DMS79 (cell line): Measurements from ENCODE around the gene KRTAP15-1.

Experiments
- DNase-seq: peaks from one replicate; lab custom pipeline; 2025; lab: John Stamatoyannopoulos, UW

KRTAP15-1 gene, protein sequence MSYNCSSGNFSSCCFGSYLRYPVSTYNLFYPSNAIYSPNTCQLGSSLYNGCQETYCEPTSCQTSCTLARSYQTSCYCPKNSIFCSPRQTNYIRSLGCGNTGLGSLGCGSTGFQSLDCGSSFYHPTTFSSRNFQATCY

DNA sequence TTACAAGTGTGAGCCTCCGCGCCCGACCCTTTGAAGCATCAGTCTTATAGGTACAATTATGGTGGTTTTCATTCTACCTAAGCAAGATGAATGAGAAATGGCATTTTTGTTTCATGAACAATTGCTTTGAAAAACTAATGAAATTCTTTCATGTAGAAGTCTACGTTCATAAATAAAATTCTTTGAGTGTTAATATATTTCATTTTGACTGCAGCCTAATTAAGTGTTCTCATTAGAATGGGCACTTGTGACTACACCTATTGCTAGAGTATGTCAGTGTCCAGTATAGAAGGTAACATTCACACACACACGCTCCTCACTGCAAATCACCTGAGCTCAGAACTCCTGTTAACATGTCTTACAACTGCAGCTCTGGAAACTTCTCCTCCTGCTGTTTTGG lies at the start of gene KRTAP15-1:
Gene KRTAP15-1 (plus strand): TSS at position 301 of the 400 bp plus-strand sequence. CDS start 53 bp downstream, at position 354.
- no peak for DNase-seq

DNA sequence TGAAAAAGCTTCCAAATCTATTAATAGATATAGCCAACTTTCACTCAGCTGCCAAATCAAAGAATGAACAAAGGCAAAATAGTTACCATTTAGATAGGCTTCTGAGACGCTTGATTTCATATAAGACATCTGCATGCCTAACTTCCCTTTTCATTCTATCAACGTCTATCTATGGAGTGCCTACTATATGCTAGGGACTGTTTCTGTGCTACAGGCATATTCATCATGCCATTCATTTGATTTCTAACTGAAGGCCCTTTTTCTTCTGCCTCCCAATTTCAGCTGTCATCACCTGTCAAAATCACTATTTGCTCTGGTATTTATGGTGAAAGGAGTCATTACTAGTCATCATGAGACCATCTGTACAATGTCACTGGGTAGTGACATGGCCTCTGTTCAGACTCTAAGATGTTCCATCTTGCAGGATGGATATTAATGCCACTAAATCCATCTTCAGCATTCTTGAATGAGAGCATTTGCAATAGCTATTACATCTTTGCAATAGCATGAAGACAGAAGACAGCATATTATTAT lies 48.5 kb upstream of the KRTAP15-1 start:
- no peak for DNase-seq

DNA sequence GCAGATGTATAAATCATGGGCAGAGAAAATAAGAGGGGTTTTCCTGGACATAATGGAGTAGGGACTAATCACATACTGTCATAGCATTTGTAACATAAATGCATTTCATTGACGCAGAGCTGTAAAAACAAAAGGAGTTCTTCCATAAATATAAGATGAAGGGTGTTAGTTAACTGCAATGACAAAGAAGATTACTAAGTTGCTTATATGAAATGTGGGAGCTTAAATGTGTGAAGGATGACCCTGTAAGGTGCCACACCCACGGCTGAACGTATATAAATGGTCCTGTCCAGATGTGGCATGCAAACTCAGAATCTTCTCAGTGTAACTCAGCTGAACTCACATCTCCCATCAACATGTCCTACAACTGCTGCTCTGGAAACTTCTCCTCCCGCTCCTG lies 44.3 kb upstream of the KRTAP15-1 start, which contains the start of gene KRTAP13-1:
Gene KRTAP13-1 (plus strand): TSS at position 301 of the 400 bp plus-strand sequence. CDS start 56 bp downstream, at position 357.
- no peak for DNase-seq

DNA sequence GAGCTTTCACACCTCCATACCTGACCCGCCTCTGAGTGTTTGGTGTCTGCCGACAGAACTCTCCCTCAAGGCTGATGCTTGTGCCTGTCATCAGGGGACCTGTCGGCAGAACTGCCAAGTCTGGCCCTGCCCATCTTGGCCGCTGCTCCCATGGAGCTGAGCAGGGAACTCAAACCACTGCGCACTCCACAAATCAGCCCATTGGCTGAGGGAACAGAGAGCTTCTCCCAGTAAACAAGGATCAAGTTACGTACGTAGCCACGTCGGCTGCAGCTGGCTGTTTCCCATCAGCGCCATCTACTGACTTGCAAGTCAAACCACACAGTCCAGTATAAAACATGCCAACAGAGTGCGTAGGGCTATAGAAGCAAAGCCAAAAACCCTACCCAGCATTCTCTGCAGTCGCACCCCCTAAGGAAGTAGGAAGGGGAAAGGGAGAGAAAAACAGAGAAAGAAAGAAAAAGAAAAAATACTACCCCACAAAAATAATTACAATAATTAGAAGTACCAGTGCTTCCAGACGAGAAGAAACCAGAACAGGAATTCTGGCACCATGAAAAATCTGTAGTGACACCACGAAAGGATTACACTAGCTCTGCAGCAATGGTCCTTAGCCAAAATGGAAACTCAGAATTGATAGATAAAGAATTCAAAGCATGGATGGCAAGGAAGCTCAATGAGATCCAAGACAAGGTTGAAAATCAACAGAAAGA lies 31.1 kb upstream of the KRTAP15-1 start:
- no peak for DNase-seq

DNA sequence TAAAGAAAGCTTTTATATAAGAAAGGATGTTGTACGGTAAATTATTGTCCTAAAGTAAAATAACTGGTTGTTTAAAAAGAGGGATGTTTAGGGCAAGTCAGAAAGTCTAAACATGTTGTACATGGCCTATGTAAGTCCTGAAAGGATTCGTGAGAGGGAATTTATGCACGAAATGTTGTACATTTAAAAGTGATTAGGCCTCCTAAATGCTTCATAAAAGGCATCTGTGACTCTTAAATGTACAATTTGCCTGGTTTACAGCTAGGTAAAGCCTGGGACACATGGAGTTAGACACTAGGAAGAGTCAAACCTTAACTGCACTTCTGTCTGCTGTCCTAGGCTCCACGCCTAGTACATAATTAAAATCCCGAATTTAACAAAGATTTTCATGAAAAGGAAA lies 24.1 kb upstream of the KRTAP15-1 start:
- DNase-seq: no peak

DNA sequence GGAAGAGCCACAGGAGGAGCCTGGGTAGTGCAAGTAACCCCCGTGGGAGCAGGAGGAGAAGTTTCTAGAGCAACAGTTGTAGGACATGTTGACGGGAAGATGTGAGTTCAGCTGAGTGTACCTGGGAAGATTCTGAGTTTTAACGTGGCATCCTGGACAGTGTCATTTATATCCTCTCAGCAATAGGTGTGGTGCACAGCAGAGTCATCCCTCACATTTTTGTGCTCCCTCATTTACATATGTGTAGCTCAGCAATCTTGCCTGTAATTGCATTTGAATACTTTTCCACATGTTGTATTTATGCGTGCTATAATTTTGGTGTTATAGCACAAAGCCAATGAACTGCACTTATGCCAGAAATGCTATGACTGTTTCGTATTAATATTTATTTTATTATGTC lies 14.2 kb upstream of the KRTAP15-1 start, which contains the start of gene KRTAP13-3:
Gene KRTAP13-3 (minus strand): TSS at position 101 of the 400 bp plus-strand sequence. CDS start 14 bp downstream, at position 87.
- DNase-seq: no peak

DNA sequence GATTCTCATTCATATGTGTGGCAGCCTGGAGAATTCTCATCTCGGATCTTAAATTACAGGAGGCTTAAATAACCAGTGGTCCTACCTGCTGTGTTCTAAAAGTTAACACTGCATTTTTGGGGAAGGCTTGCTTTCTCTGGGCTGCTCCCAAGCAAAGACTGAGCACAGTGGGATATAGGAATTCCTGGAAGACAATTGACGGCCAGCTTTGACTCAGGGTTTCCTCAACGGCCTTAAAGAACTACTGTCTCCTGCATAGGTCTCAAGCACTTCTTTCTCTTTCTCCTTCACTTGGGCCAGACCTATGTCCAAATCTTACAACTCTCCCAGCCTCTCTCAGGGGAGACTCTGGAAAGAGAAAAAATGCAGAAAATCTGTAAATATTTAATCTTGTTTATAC lies 13.3 kb upstream of the KRTAP15-1 start:
- DNase-seq: no peak

DNA sequence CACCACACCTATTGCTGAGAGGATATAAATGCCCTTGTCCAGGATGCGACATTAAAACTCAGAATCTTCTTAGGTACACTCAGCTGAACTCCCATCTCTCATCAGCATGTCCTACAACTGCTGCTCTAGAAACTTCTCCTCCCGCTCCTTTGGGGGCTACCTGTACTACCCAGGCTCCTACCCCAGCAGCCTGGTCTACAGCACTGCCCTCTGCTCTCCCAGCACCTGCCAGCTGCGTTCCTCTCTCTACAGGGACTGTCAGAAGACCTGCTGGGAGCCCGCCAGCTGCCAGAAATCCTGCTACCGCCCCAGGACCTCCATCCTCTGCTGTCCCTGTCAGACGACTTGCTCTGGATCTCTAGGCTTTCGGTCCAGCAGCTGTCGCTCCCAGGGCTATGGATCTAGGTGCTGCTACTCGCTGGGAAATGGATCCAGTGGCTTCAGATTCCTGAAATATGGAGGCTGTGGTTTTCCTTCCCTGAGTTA lies 9.9 kb upstream of the KRTAP15-1 start, which contains the start of gene KRTAP13-4:
Gene KRTAP13-4 (plus strand): TSS at position 51 of the 486 bp plus-strand sequence. CDS start 56 bp downstream, at position 107.
- DNase-seq: no peak

DNA sequence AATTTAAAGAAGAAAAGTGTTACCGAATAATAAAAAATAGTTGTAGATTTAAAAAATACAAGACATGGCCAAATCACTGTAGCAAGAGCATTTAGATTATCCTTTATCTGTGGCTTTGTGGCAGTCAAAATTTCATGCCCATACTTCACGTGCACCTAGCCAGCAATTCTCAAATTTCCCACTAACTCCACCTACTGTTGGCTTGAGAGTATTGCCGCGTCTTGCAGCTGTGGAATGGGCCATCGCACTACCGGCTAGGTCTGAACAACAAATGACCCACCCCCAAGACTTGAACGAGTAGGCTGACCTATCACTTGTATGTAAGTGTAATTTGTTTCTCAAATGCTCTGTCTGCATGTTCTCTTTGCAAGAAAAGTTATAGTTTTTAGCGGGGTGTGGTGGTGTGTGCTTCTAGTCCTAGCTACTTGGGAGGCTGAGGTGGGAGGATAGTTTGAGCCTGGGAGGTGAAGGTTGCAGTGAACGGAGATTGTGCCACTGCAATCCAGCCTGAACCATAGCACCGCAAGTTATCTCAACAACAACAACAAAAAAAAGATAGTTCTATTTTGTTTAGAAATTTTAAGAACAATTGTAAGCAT lies 5.9 kb upstream of the KRTAP15-1 start:
- DNase-seq: no peak

DNA sequence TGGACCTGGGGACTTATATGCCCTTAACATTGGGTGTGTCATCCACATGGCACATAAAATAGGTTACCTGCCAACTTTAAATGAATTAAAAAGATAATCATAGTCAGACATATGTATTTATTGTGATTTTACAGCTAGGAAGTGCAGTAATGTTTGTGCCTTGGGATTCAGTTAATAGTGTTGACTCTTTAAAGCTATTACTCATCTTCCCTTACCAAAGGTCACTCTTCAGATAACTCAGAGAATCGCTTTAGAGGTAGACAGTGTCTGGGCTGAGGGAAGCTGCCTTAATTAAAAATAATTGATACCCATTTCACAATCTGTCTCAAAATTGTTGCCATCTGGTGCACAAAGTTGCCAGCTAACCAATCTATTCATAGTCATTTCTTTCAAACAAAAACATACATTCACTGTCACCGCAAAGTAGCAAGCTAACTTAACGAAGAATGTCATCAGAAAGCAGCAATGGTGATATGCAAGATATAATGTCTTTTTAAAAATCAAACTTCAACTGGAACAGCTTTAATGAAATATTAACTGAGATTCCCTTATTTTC lies 3.0 kb upstream of the KRTAP15-1 start:
- DNase-seq: no peak

DNA sequence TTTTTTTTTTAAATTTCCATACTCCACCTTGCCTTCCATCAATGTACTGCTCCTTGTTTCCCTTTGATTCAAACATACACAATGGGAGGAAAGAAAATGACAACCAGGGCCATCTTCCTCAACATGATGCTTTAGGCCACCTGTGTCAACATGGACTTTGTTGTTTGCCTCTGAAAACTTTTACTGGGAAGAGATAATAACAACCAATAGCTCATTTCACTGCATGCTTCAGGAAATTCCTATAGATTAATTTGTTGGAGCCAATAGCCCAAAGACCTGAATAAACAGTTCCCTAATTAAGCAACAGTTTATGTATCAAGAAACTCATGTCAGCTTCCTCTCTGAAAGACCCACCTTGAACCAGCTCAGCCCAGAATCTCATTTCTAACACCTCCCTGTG lies 3.2 kb downstream of the KRTAP15-1 start:
- DNase-seq: no peak

DNA sequence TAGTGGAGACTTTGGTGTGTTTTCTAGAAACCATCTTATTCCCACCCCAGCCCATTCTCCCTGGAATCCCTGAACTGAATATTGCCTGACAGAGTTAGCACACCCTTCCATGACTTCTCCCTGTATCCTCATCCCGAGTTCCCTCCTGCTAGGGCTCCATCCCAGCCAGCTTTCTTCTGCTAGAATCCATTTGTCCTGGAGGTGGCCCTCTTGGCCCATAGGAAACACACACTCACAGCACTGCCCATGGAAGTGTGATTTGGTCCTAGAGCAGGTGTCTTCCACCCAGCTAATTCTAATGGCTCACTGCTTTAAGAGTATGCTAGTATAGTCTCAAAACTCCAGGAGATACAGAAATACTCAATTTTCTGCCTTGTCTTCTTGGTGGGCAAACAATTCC lies 4.1 kb downstream of the KRTAP15-1 start:
- no peak for DNase-seq

DNA sequence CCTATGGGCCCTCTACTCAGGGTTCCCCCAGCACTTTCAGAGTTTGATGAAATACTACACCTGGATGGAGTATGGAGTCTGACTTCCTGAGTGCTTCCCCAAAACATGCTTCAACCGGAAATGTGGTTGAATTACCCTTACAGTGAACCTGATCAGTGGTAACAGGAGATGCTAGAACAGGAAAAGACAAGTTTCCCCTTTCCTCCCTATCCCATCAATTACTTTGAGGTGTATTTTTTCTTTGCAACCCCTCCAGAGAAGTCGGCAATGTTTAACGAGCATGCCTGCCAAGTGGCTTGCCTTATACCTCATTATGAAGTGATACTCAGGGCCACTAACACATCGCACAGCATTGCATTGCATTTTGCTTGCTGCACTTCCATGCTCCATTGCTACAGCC lies 7.0 kb downstream of the KRTAP15-1 start:
- DNase-seq: no peak

DNA sequence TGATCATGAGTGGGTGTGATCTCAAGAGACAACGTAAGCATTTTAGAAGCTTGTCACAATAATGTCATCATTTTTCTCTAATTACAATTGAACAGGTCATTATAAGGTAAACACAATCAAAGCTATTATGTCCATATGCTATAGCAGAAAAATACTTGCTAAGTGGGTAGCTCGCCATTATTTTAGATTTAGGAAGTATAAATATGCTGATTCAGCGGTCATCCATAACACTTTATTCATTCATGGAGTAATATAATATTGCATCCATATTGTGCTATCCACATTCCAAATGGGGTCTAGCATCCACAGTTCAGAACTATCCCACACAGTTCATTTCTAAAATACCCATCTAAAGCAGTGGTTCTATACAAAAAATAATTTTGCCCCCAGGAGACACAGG lies 8.4 kb downstream of the KRTAP15-1 start:
- DNase-seq: no peak

DNA sequence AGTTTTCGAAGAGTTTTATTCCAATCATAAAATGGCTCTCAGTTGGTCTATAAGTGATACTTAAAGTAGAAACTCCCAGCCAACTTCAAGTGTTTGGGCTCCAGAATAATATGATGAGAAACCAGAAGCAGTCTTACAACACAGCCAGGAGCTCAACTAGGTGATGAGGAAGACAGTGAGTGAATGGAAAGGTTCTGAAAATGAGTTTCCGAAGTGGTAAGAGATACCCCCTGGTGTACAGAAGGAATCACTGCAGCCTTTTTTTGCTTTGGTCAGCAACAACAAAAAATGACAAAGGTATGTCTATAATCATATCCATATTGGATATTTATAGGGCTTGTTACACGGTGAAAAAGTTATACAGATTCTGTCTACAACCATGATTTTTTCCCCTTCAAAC lies 23.6 kb downstream of the KRTAP15-1 start:
- DNase-seq: no peak

DNA sequence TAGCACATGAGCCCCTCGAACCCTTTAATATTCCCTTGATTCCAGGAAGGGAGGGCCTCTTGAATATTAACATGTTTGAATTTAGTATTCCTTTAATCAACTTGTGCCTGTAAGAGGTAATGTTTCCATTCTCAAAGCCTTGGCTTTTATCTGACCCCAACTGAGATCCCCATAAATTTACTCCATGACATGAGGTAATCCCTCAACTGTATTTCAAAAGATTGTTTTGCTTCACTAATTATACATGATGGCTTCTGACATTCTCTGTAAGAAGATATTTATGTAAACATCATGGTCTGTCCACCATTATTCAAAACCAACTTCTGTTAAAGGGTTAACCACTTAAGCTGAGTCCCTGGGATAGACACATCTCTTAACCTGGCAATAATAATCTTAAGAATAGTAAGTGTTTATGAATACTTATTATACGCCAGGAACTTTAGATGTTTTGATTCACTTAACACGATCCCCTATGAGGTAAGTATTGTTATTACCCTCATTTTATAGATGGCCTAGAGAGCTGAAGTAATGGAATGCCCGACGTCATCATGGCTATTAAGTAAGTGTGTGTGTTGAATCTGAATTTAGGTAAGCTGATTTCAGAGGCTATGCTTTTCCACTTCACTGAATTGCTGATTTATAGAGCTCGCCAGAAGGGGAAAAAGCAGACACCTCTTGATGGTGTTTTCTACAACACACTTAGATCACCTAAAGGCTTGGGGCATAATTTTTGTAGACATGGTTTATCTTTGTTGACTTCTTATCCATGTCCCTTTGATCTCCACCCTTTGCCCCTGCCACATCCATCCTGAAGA lies 29.0 kb downstream of the KRTAP15-1 start:
- no peak for DNase-seq

DNA sequence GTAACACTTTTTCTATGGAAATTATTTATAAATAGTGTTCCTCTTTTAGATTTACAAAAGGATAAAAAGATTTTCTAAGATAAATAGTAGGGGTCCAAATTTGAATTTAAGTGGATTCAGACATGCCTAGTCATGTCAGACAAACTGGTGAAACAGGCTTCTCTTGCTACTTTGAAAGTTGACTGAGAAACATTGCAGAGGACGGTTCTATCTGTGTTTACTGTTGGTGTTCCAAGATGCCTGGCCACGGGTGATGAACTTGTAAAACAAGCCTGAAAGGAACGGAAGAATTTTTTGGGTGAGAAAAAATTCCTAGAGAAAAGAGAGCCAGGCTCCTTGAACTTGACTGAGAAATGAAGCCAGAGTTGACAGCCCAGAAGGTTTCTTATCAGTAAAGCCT lies 37.9 kb downstream of the KRTAP15-1 start:
- no peak for DNase-seq

DNA sequence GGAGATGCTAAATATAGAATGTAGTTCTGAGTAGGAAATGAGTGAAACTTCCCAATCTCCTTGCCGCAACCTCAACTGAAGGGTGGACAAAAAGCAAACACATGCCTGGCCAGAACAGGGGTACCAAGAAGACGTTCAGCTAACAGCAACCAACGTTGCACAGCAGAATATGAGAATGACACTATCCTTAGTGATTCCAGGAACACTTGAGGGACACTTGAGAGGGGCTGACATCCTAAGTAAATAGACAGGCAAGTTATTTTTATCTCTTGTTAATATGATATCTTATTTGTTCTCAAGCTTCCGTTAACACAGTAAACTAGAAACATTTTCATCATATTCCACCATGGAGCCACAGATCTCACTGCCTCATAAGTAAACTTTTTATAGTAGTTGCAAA lies 39.2 kb downstream of the KRTAP15-1 start:
- DNase-seq: no peak

DNA sequence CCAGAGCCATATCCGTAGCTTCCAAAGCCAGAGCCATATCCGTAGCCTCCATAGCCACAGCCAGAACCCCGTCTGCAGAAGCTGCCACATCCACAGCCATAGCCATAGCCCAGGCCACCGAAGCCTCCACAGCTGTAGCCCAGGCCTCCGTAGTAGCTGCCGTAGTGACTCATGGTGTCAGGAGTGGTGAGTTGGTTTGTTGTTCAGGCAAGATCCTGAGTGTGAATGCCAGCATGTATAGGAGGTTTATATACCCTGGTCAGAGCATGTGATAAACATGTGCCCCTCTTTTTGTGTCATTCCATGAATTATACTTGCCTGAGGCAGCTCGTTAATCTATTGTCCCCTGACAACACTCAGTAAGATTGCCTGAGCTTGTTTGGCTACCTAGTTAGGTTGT lies 40.1 kb downstream of the KRTAP15-1 start, which contains the start of gene KRTAP19-1:
Gene KRTAP19-1 (minus strand): TSS at position 223 of the 400 bp plus-strand sequence. CDS start 50 bp downstream, at position 173.
- DNase-seq: no peak

DNA sequence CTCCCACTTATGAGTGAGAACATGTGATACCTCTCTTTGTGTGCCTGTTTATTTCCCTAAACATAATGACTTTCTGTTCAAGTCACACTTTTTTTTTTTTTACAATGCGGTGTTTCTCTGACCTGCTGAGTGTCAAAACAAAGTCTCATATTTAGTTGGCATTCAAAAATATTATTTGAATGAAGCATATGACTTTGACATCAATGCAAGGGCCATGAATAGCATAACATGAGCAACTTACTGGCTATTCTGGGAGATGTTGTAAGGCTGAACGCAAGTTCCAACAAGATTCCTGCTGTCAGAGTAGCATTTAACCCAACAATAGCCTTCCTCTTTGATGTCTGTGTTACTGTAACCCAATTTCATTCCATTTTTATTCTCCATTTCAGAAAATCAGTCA lies 42.1 kb downstream of the KRTAP15-1 start:
- no peak for DNase-seq

DNA sequence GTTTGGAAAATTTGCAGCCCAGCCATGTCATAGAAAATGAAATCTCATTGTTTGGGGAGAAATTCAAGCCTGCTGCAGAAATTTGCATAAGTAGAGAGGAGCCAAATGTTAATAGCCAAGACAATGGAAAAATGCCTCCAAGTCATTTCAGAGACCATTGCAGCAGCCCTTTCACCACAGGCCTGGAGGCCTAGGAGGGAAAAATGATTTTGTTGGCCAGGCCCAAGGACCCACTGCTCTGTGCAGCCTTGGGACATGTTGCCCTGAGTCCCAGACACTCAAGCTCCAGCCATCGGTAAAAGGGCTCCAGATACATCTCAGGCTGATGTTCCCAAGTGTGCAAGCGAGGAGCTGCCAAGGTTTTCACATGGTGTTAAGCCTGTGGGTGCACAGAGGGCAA lies 46.1 kb downstream of the KRTAP15-1 start:
- no peak for DNase-seq
